Activated CD4-positive, alpha-beta T cell treated with anti-CD3 and anti-CD28 coated beads for 48 hours (primary cell): Measurements from ENCODE around the gene ZNF839.
"Not testable (repeated sequence)": the region's sequence is repeated elsewhere in the genome, so short reads cannot be mapped to it uniquely, and the experiment has no call there.

Experiments
- DNase-seq: peaks from one replicate; pipeline ENCODE4 v3.0.0-alpha.2; 2020

The ZNF839 gene

GRCh38 chr14:102342238-102342637 is 22.7 kb downstream of the ZNF839 start:
- no peak for DNase-seq

GRCh38 chr14:102344084-102344483 is 24.5 kb downstream of the ZNF839 start:
- no peak for DNase-seq

- no peak for DNase-seq
These were observed 24.9 kb downstream of the ZNF839 start for GRCh38 chr14:102344485-102344884.

- DNase-seq = no peak
These were observed 25.7 kb downstream of the ZNF839 start for GRCh38 chr14:102345232-102345631.

GRCh38 chr14:102346645-102347044 is 27.1 kb downstream of the ZNF839 start:
- DNase-seq = no peak

GRCh38 chr14:102348376-102348775 is 28.8 kb downstream of the ZNF839 start:
- DNase-seq = no peak

- DNase-seq = no peak
These were observed 31.5 kb downstream of the ZNF839 start for GRCh38 chr14:102351023-102351422.

- not testable (repeated sequence) for DNase-seq
These were observed 32.0 kb downstream of the ZNF839 start for GRCh38 chr14:102351593-102351992.

GRCh38 chr14:102352213-102352612 is 32.7 kb downstream of the ZNF839 start:
- no peak for DNase-seq

GRCh38 chr14:102353126-102353619 is 33.6 kb downstream of the ZNF839 start:
- DNase-seq = no peak

GRCh38 chr14:102356280-102356679 is 36.7 kb downstream of the ZNF839 start:
- no peak for DNase-seq

- no peak for DNase-seq
These were observed 39.8 kb downstream of the ZNF839 start for GRCh38 chr14:102359341-102359740.

- no peak for DNase-seq
These were observed 40.8 kb downstream of the ZNF839 start for GRCh38 chr14:102360388-102360787.

GRCh38 chr14:102362084-102362483 is 42.5 kb downstream of the ZNF839 start:
- peak; percentile 75 for DNase-seq

GRCh38 chr14:102362545-102363181 is 43.1 kb downstream of the ZNF839 start, which contains the start of the genes CINP and TECPR2:
Gene CINP (minus strand): TSS chr14:102362890. CDS start chr14:102362851, 39 bp downstream.
Gene TECPR2 (plus strand): TSS chr14:102362941. CDS start chr14:102376722, 13,781 bp downstream.
- peak; percentile 98 for DNase-seq

- DNase-seq = peak; percentile 53
These were observed 43.8 kb downstream of the ZNF839 start for GRCh38 chr14:102363182-102363943.

GRCh38 chr14:102370305-102370809 is 50.8 kb downstream of the ZNF839 start:
- no peak for DNase-seq

GRCh38 chr14:102371361-102371760 is 51.8 kb downstream of the ZNF839 start:
- no peak for DNase-seq

GRCh38 chr14:102373110-102373509 is 53.6 kb downstream of the ZNF839 start:
- no peak for DNase-seq

- DNase-seq = no peak
These were observed 54.7 kb downstream of the ZNF839 start for GRCh38 chr14:102374264-102374663.

- DNase-seq = peak; percentile 30
These were observed 55.6 kb downstream of the ZNF839 start for GRCh38 chr14:102375119-102375518.

GRCh38 chr14:102377696-102378095 is 58.1 kb downstream of the ZNF839 start:
- DNase-seq = no peak

- no peak for DNase-seq
These were observed 59.3 kb downstream of the ZNF839 start for GRCh38 chr14:102378830-102379229.

GRCh38 chr14:102387086-102387485 is 67.5 kb downstream of the ZNF839 start:
- no peak for DNase-seq
